H9 (cell line): ENCODE data around the gene GLIPR1L1. TPM values are rescaled to one million over a fixed set of nuclear protein-coding genes. Genes with fewer than 3 reads are reported as not detected.

Source experiments
- DNase-seq: peaks from one replicate; pipeline ENCODE4 v3.0.0-alpha.2; 2017
- H2AFZ ChIP-seq: one replicate; pipeline ENCODE4 v1.6.1; 2013; ENCODE audit warnings: mild to moderate bottlenecking, low read length, control low read depth, moderate library complexity
- H2AK5ac ChIP-seq: 2 replicates; pipeline ENCODE4 v1.6.1; 2013; ENCODE audit warnings: low read length, control low read depth, mixed read lengths; ENCODE audit not compliant: insufficient read length
- H2BK120ac ChIP-seq: one replicate; pipeline ENCODE4 v1.6.1; 2013; ENCODE audit warnings: low read depth, mild to moderate bottlenecking, low read length, control low read depth, inconsistent platforms; ENCODE audit not compliant: poor library complexity, severe bottlenecking
- H2BK12ac ChIP-seq: 2 replicates; pipeline ENCODE4 v1.6.1; 2013; ENCODE audit warnings: low read length, control low read depth, mixed read lengths, low read depth; ENCODE audit not compliant: insufficient read length
- H2BK15ac ChIP-seq: 2 replicates; pipeline ENCODE4 v1.6.1; 2013; ENCODE audit warnings: low read depth, low read length, control low read depth
- H2BK20ac ChIP-seq: one replicate; pipeline ENCODE4 v1.6.1; 2013; ENCODE audit warnings: low read depth, mild to moderate bottlenecking, low read length, control low read depth, inconsistent platforms; ENCODE audit not compliant: poor library complexity, severe bottlenecking
- H2BK5ac ChIP-seq: 2 replicates; pipeline ENCODE4 v1.6.1; 2013; ENCODE audit warnings: low read length, control low read depth, mixed read lengths; ENCODE audit not compliant: insufficient read length
- H3K14ac ChIP-seq: 2 replicates; pipeline ENCODE4 v1.6.1; 2013; ENCODE audit warnings: low read length, control low read depth; ENCODE audit not compliant: insufficient read depth
- H3K18ac ChIP-seq: 2 replicates; pipeline ENCODE4 v1.6.1; 2013; ENCODE audit warnings: low read depth, mild to moderate bottlenecking, mixed read lengths, low read length, control low read depth; ENCODE audit not compliant: insufficient read length
- H3K23ac ChIP-seq: 2 replicates; pipeline ENCODE4 v1.6.1; 2013; ENCODE audit warnings: low read length, control low read depth, mixed read lengths, low read depth; ENCODE audit not compliant: insufficient read length
- H3K23me2 ChIP-seq: 2 replicates; pipeline ENCODE4 v1.6.1; 2013; ENCODE audit warnings: low read depth, mild to moderate bottlenecking, mixed read lengths, low read length, control low read depth; ENCODE audit not compliant: insufficient read length, poor library complexity, severe bottlenecking
- H3K27ac ChIP-seq: 2 replicates; pipeline ENCODE4 v1.5.1; 2013; ENCODE audit warnings: low read length, control low read depth, mixed read lengths, low read depth; ENCODE audit not compliant: insufficient read length
- H3K27me3 ChIP-seq: 2 replicates; pipeline ENCODE4 v1.6.1; 2013; ENCODE audit warnings: low read length, control low read depth, inconsistent platforms; ENCODE audit not compliant: insufficient read depth
- H3K4ac ChIP-seq: 2 replicates; pipeline ENCODE4 v1.6.1; 2013; ENCODE audit warnings: low read depth, mild to moderate bottlenecking, control low read depth, inconsistent platforms, low read length, moderate library complexity
- H3K4me1 ChIP-seq: 2 replicates; pipeline ENCODE4 v1.6.1; 2013; ENCODE audit warnings: low read length, control low read depth, inconsistent platforms; ENCODE audit not compliant: insufficient read depth
- H3K4me2 ChIP-seq: 2 replicates; pipeline ENCODE4 v1.6.1; 2013; ENCODE audit warnings: low read length, control low read depth, mixed read lengths; ENCODE audit not compliant: insufficient read length, insufficient read depth
- H3K56ac ChIP-seq: 2 replicates; pipeline ENCODE4 v1.6.1; 2013; ENCODE audit warnings: low read depth, mild to moderate bottlenecking, mixed read lengths, low read length, control low read depth; ENCODE audit not compliant: insufficient read length
- H3K79me1 ChIP-seq: 2 replicates; pipeline ENCODE4 v1.6.1; 2013; ENCODE audit warnings: low read depth, mild to moderate bottlenecking, moderate library complexity, low read length, control low read depth, inconsistent platforms; ENCODE audit not compliant: insufficient read depth, poor library complexity, severe bottlenecking
- H3K79me2 ChIP-seq: 2 replicates; pipeline ENCODE4 v1.6.1; 2013; ENCODE audit warnings: low read length, control low read depth, inconsistent platforms; ENCODE audit not compliant: insufficient read depth
- H3K9ac ChIP-seq: 2 replicates; pipeline ENCODE4 v1.6.1; 2013; ENCODE audit warnings: low read length, control low read depth, mixed read lengths; ENCODE audit not compliant: insufficient read length; ENCODE audit errors: extremely low read depth
- H3K9me3 ChIP-seq: one replicate; pipeline ENCODE4 v1.6.1; 2013; ENCODE audit warnings: low read depth, low read length, inconsistent platforms; ENCODE audit not compliant: control insufficient read depth
- H3T11ph ChIP-seq: one replicate; pipeline ENCODE4 v1.6.1; 2013; ENCODE audit warnings: mild to moderate bottlenecking, low read length, control low read depth, inconsistent platforms
- H4K20me1 ChIP-seq: one replicate; pipeline ENCODE4 v1.6.1; 2013; ENCODE audit not compliant: control insufficient read depth, insufficient read length, insufficient read depth
- H4K5ac ChIP-seq: 2 replicates; pipeline ENCODE4 v1.6.1; 2013; ENCODE audit warnings: low read depth, mild to moderate bottlenecking, mixed read lengths, low read length, control low read depth; ENCODE audit not compliant: insufficient read length
- H4K8ac ChIP-seq: replicated peaks from 2 replicates; pipeline ENCODE4 v1.6.1; 2013; ENCODE audit warnings: low read length, control low read depth, mixed read lengths, low read depth; ENCODE audit not compliant: insufficient read length
- H4K91ac ChIP-seq: 2 replicates; pipeline ENCODE4 v1.6.1; 2013; ENCODE audit warnings: low read depth, mild to moderate bottlenecking, moderate library complexity, mixed read lengths, low read length, control low read depth; ENCODE audit not compliant: insufficient read length
- H3K27ac Mint-ChIP-seq, 3 experiments: 2 replicates in 2 of 3; 3 replicates in 1 of 3; pipeline ENCODE4 v1.8.0; 2020 to 2021; ENCODE audit warnings: mixed read lengths in 3 of 3, mild to moderate bottlenecking in 1 of 3, moderate library complexity in 1 of 3
- H3K27me3 Mint-ChIP-seq: 2 replicates; pipeline ENCODE4 v1.8.0; 2021; ENCODE audit warnings: low read depth, mild to moderate bottlenecking, moderate library complexity, mixed read lengths
- H3K36me3 Mint-ChIP-seq, 3 experiments: 2 replicates in 2 of 3; 3 replicates in 1 of 3; pipeline ENCODE4 v1.8.0; 2020 to 2021; ENCODE audit warnings: low read depth in 3 of 3, mixed read lengths in 3 of 3; ENCODE audit not compliant: insufficient read depth in 1 of 3
- H3K4me1 Mint-ChIP-seq, 2 experiments: 2 replicates each; pipeline ENCODE4 v1.8.0; 2020; ENCODE audit warnings: mixed read lengths in 2 of 2
- H3K4me3 Mint-ChIP-seq, 2 experiments: 2 replicates in 1 of 2; 3 replicates in 1 of 2; pipeline ENCODE4 v1.8.0; 2020 to 2021; ENCODE audit warnings: mild to moderate bottlenecking in 2 of 2, mixed read lengths in 2 of 2, moderate library complexity in 1 of 2
- H3K9me3 Mint-ChIP-seq, 2 experiments: 2 replicates in 1 of 2; 3 replicates in 1 of 2; pipeline ENCODE4 v1.8.0; 2020; ENCODE audit warnings: mild to moderate bottlenecking in 2 of 2, mixed read lengths in 2 of 2, moderate library complexity in 1 of 2
- WGBS: extraction: QIAGEN DNeasy Blood & Tissue Kit; methylation state at CpG from one replicate; pipeline ENCODE4 v1.1.7; 2013; ENCODE audit warnings: missing lambda C conversion rate, low lambda C conversion rate, mixed read lengths; ENCODE audit not compliant: insufficient read length; ENCODE audit errors: extremely low coverage; 5-methylcytosine and 5-hydroxymethylcytosine counted together
- total RNA-seq: library from RNA; stranded (reverse); gene quantifications from 2 replicates; pipeline ENCODE4 v1.2.1, GENCODE V29; 2021
- TF ChIP-seq, protein P1 (sequence below): fragments of 200-600 bp; sonication (generic); conservative IDR thresholded peaks from 3 replicates; pipeline ENCODE4 v1.8.0; 2021; ENCODE audit warnings: antibody characterized with exemption, mild to moderate bottlenecking

Gene GLIPR1L1
- total RNA-seq, 1 experiment from 2014 or later: 1.9 TPM

DNA sequence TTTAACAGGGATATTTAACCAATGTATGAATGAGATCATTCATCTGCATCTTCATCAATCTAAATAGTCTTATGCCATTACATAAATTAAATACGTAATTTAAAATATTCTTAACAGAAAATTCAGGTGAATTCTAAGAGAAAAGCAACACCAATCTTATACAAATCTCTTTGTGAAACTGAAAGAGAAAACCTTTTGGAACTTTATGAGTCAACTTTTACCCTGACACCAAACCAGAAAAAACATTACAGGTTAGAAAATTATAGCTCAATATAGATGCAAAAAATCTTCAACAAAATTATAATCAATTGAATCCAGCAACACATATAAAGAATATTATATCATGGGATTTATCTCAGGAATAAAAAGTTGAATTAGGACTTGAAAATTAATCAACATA, 3.4 kb downstream of the GLIPR1L1 start:
- H4K91ac ChIP-seq: no peak overlapping the region
- H3K27ac ChIP-seq: no peak overlapping the region
- H3K9me3 ChIP-seq: no peaks in the 10 kb centered on the region
- H4K5ac ChIP-seq: no peak overlapping the region
- no peaks in the 10 kb centered on the region for H3K27me3 ChIP-seq
- H3K27ac Mint-ChIP-seq: no peak overlapping the region
- no peaks in the 10 kb centered on the region for H3K79me1 ChIP-seq
- no peak overlapping the region for H2BK12ac ChIP-seq
- no peak overlapping the region for H3K9ac ChIP-seq
- H3K23me2 ChIP-seq: peaks cover 6% of the 10 kb centered on the region
- no peaks in the 10 kb centered on the region; the same call in 1 of the 2 replicates for H3K4me1 ChIP-seq
- H3K27me3 Mint-ChIP-seq: no peaks in the 10 kb centered on the region; the same call in 1 of the 2 replicates
- TF ChIP-seq, protein P1, sequence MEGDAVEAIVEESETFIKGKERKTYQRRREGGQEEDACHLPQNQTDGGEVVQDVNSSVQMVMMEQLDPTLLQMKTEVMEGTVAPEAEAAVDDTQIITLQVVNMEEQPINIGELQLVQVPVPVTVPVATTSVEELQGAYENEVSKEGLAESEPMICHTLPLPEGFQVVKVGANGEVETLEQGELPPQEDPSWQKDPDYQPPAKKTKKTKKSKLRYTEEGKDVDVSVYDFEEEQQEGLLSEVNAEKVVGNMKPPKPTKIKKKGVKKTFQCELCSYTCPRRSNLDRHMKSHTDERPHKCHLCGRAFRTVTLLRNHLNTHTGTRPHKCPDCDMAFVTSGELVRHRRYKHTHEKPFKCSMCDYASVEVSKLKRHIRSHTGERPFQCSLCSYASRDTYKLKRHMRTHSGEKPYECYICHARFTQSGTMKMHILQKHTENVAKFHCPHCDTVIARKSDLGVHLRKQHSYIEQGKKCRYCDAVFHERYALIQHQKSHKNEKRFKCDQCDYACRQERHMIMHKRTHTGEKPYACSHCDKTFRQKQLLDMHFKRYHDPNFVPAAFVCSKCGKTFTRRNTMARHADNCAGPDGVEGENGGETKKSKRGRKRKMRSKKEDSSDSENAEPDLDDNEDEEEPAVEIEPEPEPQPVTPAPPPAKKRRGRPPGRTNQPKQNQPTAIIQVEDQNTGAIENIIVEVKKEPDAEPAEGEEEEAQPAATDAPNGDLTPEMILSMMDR: no peak
- H3K4ac ChIP-seq: no peak overlapping the region
- H3K4me2 ChIP-seq: no peak overlapping the region
- H3K23ac ChIP-seq: no peak overlapping the region
- no peak overlapping the region for H2AFZ ChIP-seq
- DNase-seq: no peak
- no peak overlapping the region for H2BK15ac ChIP-seq
- no peaks in the 10 kb centered on the region; a peak in 1 of 5 replicates for H3K9me3 Mint-ChIP-seq
- H3K36me3 Mint-ChIP-seq: peaks cover 0 to 2% (median 0%) of the 10 kb centered on the region in 3 experiments; a peak in 2 of 7 replicates
- no peak overlapping the region for H3T11ph ChIP-seq
- H3K18ac ChIP-seq: no peak overlapping the region
- no peak overlapping the region for H3K14ac ChIP-seq
- H3K4me1 Mint-ChIP-seq: peaks cover 7 to 11% of the 10 kb centered on the region in 2 experiments
- no peak overlapping the region for H3K4me3 Mint-ChIP-seq
- WGBS: 100% methylated on average over 1 of the region's 1 CpG
- no peak overlapping the region for H2BK5ac ChIP-seq
- no peak overlapping the region for H2BK20ac ChIP-seq
- H4K8ac ChIP-seq: no peak overlapping the region
- H4K20me1 ChIP-seq: no peaks in the 10 kb centered on the region
- H2AK5ac ChIP-seq: no peak overlapping the region
- no peak overlapping the region for H2BK120ac ChIP-seq
- H3K56ac ChIP-seq: no peak overlapping the region
- no peaks in the 10 kb centered on the region for H3K79me2 ChIP-seq
